M059J (cell line): Measurements from ENCODE around the gene MICU2. TPM values are rescaled to one million over a fixed set of nuclear protein-coding genes. Genes with fewer than 3 reads are reported as not detected.
"Not testable (repeated sequence)": the region's sequence is repeated elsewhere in the genome, so short reads cannot be mapped to it uniquely, and the experiment has no call there.

Experiments
- DNase-seq: peaks from one replicate; pipeline ENCODE4 v3.0.0-alpha.2; 2012; ENCODE audit warnings: low read depth
- total RNA-seq: library from RNA; depleted of rRNA; stranded (reverse); fragments of >200 nt; shearing (Covaris generic); gene quantifications from 2 replicates; pipeline ENCODE4 v1.2.3, GENCODE V29; 2014

Gene MICU2
- total RNA-seq, 1 experiment from 2014 or later = 85.6 TPM

DNA sequence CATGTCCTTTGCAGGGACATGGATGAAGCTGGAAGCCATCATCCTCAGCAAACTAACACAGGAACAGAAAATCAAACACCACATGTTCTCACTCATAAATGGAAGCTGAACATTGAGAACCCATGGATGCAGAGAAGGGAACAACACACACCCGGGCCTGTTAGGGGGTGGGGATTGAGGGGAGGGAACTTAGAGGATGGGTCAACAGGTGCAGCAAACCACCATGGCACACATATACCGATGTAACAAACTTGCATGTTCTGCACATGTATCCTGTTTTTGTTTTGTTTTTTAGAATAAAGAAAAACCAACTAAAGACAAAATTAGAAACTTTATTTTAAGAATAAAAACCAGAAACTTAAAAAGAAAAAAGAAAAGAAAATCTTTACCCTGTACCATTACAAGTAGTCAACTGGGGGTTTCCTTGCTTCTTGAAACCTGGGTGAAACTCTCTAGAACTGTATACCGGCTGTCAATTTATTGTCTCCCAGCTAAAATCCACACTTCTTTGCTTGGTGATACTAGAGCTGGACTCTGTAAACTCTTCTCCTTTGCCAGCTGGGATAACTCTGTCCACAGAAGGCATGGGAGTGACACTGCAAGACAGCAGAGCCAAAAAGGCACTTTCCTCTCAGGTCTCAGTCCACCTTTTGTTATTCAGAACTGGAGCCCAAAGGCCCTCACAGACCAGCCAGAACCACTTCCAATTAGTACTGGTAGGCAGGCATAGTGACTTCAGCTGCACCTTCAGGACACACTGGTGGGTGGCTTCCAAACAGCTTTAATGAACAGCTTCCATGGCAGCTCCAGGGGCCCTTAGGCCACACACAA lies 9.0 kb downstream of the MICU2 start:
- DNase-seq = no peak

- not testable (repeated sequence) for DNase-seq
Measured at GRCh38 chr13:21590665-21591456, 13.1 kb downstream of the MICU2 start.

DNA sequence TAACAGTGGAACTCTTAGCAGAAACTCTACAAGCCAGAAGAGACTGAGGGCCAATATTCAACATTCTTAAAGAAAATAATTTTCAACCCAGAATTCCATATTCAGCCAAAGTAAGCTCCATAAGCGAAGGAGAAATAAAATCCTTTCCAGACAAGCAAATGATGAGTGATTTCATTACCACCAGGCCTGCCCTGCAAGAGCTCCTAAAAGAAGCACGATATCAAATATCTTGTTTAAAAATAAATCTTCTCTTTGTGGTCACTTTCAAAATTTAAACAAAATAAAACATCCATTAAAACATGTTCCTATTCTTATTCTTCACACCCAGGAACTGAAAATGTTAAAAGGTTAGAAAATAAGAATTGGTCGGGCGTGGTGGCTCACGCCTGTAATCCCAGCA lies 13.7 kb downstream of the MICU2 start:
- peak; percentile 28 for DNase-seq

DNA sequence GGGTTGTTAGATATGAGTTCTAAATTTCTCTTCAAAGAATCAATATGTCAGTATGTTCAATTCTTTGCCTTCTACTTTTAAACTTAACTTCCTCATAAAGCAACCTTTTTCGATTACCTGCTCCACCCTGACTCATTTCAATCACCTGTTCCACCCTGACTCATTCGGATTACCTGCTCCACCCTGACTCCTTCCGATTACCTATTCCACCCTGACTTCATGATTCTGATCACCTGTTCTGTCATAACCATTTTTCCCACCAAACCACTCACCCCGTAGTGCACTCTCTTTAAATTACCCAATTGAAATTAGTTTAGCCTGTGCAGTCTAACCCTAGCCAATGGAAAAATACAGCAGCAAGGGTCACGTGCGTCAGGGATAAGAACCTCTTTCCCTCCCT lies 14.5 kb downstream of the MICU2 start:
- not testable (repeated sequence) for DNase-seq

GRCh38 chr13:21588411-21588810 lies 15.6 kb downstream of the MICU2 start:
- peak; percentile 91 for DNase-seq

DNA sequence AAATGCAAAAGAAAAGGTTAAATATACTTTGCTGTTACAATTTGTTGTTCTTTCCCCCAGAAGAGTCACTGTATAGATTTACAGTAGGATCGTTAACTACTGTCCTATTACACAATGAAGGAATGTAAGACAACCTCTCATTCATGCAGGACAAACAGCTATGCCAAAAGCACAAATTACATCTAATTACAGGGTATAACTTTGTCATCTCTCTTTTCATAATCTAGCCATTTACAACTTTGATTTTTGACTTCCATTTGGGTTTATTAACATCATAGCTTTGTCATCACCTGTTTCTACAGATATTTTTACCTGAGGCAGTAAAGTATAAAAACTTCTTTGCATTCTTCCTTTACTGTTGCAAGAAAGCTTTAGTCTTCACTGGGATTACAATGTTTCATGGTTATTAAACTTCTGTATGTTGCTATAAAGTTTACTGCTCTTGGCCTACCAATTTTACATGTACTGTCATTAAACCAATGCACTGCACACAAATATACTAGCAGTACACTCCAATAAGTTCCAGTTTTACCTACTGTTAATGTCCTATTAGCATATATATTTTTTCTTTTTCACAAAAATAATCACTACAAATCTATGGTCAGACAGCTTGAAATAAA lies 18.9 kb downstream of the MICU2 start:
- DNase-seq = no peak

DNA sequence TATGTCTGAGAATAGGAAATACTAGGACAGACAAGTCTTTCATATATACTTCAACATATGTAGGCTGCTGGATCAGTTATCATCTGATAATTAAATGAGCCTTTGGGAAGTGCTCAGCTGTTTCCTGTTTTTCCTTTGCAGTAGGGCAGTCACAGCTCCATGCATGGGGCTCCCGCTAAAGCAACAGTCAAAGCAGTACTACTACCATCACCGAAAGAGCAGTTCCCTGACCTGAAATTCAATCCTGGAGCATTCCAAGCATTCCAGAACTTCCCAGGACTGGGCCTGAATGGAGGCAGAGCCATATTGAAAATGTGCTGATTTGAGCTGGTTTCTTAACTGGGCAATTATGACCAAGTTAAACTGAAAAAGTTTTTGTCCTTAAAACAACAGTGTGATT lies 20.5 kb downstream of the MICU2 start:
- peak; percentile 76 for DNase-seq

- DNase-seq = no peak
Measured at GRCh38 chr13:21580736-21581135, 23.2 kb downstream of the MICU2 start.

- DNase-seq = peak; percentile 5
Measured at GRCh38 chr13:21579754-21580316, 24.1 kb downstream of the MICU2 start.

DNA sequence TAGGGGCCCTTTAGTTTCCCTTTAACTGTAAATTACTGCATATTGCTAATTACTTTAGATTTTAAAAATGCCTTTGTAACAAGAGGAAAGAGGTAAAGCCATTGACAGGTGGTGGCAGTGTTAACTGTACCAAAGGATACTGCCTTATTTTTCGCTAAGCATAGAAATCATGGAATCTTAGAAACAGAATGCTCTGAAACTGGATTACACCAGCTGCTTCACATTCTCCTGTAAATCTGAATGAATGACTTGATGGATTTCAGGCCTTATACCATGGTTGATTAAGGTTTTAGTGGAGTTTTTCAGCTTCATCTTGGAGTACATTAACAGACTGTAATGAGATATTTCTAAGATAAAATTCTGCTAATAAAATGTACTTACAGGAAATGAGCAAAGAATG lies 25.2 kb downstream of the MICU2 start:
- no peak for DNase-seq

- DNase-seq = peak; percentile 37
Measured at GRCh38 chr13:21576426-21576825, 27.5 kb downstream of the MICU2 start.

DNA sequence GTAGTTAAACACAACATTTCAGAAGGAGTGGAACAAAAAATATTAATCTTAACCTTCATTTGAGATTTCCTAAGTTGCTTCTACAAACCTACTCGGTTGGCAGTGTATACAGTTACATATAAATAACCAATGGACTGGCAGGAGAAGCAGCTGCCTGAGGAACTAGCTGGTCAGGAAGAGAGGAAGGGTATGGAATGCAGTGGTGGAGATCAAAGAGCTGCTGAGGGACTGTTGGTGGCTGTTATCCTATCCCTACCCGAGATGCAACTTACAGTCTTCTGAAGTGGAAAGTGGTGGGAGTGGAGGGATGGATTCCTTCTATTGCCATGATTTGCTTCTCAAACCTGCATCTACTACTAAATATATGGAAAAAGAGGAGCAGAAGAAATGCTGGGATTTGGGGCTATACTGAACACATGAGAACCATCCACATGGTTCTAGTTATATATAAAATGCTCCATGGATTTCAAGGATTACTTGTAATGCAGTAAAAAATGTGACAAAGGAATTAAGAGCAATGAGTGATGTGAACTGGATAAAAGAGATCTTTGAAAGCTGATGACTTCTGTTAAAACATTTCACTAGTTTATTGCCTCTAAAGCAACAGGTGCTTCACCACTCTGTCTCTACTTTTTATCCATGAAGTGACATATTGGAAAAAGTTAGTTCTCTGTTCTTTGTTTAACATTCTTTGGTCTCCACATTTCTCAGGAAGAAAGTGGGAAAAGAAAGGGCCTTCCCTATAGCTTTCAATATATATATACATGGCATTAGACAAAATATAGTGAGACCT lies 29.9 kb downstream of the MICU2 start:
- DNase-seq = no peak

DNA sequence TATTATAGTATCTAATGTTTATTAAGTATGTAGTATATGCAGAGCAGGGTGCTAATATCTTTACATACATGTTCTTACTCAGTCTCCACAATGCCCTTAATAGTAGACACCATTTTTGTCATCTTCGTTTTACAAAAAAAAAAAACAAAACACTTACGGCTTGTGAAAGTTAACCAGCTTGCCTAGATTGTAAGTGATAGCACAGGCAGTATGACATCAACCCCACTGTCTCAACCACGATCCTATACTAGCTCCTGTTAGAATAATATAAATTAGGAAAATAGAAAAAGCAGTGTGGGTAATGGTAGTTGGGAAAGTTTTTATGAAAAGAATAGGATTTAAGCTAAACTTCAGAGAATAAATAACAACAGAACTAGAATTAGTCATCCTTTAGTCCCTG lies 34.3 kb downstream of the MICU2 start:
- no peak for DNase-seq

GRCh38 chr13:21568854-21569253 lies 35.1 kb downstream of the MICU2 start:
- DNase-seq = no peak

DNA sequence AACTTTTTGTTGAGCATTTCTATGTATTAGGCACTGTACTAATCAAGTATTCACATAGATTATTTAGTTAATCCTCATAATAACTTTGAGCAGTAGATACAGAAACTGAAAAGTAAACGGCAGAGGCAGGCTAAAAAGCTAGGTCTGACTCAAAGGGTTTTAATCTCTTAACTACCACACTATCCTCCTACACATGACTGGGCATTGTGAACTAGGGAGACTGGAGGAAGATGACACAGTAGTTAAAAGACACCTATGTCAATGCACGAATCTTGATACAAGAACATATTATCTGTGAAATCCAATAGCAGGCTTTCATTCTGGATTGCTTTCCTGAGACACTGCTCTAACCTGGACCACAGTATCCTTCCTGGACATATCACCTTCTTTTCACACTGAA lies 36.3 kb downstream of the MICU2 start:
- DNase-seq = no peak

GRCh38 chr13:21557995-21558394 lies 46.0 kb downstream of the MICU2 start:
- peak; percentile 26 for DNase-seq

DNA sequence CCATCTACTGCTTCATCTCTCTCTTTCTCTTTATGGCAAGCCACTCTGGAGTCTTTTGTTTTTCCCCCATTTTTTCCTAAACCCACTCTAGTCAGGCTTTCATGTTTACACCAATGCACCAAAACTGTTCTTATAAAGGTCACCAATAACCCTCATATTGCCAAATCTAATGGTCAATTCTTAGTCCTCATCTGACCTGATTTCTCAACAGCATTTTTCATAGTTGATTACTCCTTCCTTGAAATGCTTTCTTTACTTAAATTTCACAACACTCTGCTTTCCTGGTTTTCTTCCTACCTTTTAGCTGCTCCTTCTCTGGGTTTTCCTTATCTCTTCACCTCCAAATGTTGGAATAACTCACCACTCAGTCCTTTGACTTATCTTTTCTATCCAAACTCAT lies 47.9 kb downstream of the MICU2 start:
- DNase-seq = no peak

DNA sequence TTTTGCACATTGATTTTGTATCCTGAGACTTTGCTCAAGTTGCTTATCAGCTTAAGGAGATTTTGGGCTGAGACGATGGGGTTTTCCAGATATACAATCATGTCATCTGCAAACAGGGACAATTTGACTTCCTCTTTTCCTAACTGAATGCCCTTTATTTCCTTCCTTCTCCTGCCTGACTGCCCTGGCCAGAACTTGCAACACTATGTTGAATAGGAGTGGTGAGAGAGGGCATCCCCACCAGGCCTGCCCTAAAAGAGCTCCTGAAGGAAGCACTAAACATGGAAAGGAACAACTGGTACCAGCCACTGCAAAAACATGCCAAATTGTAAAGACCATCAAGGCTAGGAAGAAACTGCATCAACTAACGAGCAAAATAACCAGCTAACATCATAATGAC lies 50.7 kb downstream of the MICU2 start:
- not testable (repeated sequence) for DNase-seq

DNA sequence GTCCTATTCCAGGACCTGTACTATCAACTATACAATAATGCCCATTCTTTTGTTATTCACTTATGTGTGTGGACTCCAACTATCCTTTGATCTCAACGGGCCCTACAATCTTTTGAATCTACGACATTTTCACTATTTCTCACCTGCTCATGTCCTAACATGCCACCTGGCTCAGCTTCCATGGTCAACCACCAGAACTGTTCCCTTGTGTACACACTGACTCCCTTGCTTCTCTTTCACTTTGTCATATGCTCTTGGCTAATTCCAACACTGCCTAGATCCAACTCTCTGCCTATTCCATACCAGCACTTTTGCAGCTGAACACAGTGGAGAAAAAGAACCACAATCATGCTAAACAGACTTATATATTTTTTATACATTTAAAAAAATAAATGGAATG lies 53.1 kb downstream of the MICU2 start:
- no peak for DNase-seq

GRCh38 chr13:21549633-21550032 lies 54.3 kb downstream of the MICU2 start:
- no peak for DNase-seq

- DNase-seq = no peak
Measured at GRCh38 chr13:21548577-21548976, 55.4 kb downstream of the MICU2 start.
